ENCODE results near the gene LRRC73.
A peak's percentile ranks its signal among the peaks of the same experiment; 100 is the strongest.
"Not testable (repeated sequence)": the region's sequence is repeated elsewhere in the genome, so short reads cannot be mapped to it uniquely, and the experiment has no call there.

The LRRC73 gene

GRCh38 chr6:43491750-43492661 lies 18.1 kb downstream of the LRRC73 start:
- DNase-seq = peak; percentile 22

GRCh38 chr6:43490523-43490939 lies 19.6 kb downstream of the LRRC73 start:
- DNase-seq = no peak

- DNase-seq = no peak
Measured at GRCh38 chr6:43489277-43490072, 20.7 kb downstream of the LRRC73 start.

- DNase-seq = no peak
Measured at GRCh38 chr6:43488667-43489276, 21.4 kb downstream of the LRRC73 start.

GRCh38 chr6:43481591-43482236 lies 28.4 kb downstream of the LRRC73 start:
- DNase-seq = no peak

GRCh38 chr6:43481075-43481474 lies 29.1 kb downstream of the LRRC73 start:
- no peak for DNase-seq

GRCh38 chr6:43478008-43478372 lies 32.2 kb downstream of the LRRC73 start:
- DNase-seq = peak; percentile 17

- DNase-seq = peak; percentile 11
Measured at GRCh38 chr6:43477235-43478007, 32.7 kb downstream of the LRRC73 start, which contains the start of gene TJAP1. Gene TJAP1 (plus strand): TSS chr6:43477570. CDS start chr6:43499002, 21,432 bp downstream.

GRCh38 chr6:43476746-43477145 lies 33.4 kb downstream of the LRRC73 start:
- no peak for DNase-seq

GRCh38 chr6:43475516-43475915 lies 34.6 kb downstream of the LRRC73 start:
- peak; percentile 92 for DNase-seq

GRCh38 chr6:43472515-43472914 lies 37.6 kb downstream of the LRRC73 start:
- no peak for DNase-seq

- DNase-seq = no peak
Measured at GRCh38 chr6:43471399-43471798, 38.7 kb downstream of the LRRC73 start.

GRCh38 chr6:43469947-43470346 lies 40.2 kb downstream of the LRRC73 start:
- no peak for DNase-seq

GRCh38 chr6:43468748-43469681 lies 41.1 kb downstream of the LRRC73 start:
- DNase-seq = no peak

- DNase-seq = no peak
Measured at GRCh38 chr6:43468240-43468639, 41.9 kb downstream of the LRRC73 start.

- no peak for DNase-seq
Measured at GRCh38 chr6:43467752-43468151, 42.4 kb downstream of the LRRC73 start.

- not testable (repeated sequence) for DNase-seq
Measured at GRCh38 chr6:43467265-43467664, 42.9 kb downstream of the LRRC73 start.

- DNase-seq = no peak
Measured at GRCh38 chr6:43465948-43466347, 44.2 kb downstream of the LRRC73 start.

- DNase-seq = no peak
Measured at GRCh38 chr6:43464337-43464736, 45.8 kb downstream of the LRRC73 start.

- no peak for DNase-seq
Measured at GRCh38 chr6:43461936-43462335, 48.2 kb downstream of the LRRC73 start.

- no peak for DNase-seq
Measured at GRCh38 chr6:43460032-43460431, 50.1 kb downstream of the LRRC73 start.

Data from DMS 273 treated with DMSO at 0.1 percent for 48 hours (cell line).